Measurements from ENCODE around the gene SNX13.

GRCh38 chr7:17781491-17782215 is 158.6 kb downstream of the SNX13 start:
- no peak for TF ChIP-seq POLR2A (IDR thresholded peaks at IDR 0.05; ENCODE audit: low read length)
- TF ChIP-seq GATA1 (IDR thresholded peaks at IDR 0.05; ENCODE audit: low read depth, low read length) = no peak

Data from erythroblast (primary cell).